ENCODE data around the gene LTBP4. TPM values are rescaled to one million over a fixed set of nuclear protein-coding genes. Genes with fewer than 3 reads are reported as not detected.
"Not testable (repeated sequence)": the region's sequence is repeated elsewhere in the genome, so short reads cannot be mapped to it uniquely, and the experiment has no call there.

Gene LTBP4
- total RNA-seq, 1 donor from 2014 or later, result 11.0 TPM

- no peak for DNase-seq (ENCODE audit: low read depth)
Measured at GRCh38 chr19:40611096-40611495, 9.9 kb downstream of the LTBP4 start.

GRCh38 chr19:40611900-40612698, 10.9 kb downstream of the LTBP4 start:
- no peak for DNase-seq (ENCODE audit: low read depth)

DNA sequence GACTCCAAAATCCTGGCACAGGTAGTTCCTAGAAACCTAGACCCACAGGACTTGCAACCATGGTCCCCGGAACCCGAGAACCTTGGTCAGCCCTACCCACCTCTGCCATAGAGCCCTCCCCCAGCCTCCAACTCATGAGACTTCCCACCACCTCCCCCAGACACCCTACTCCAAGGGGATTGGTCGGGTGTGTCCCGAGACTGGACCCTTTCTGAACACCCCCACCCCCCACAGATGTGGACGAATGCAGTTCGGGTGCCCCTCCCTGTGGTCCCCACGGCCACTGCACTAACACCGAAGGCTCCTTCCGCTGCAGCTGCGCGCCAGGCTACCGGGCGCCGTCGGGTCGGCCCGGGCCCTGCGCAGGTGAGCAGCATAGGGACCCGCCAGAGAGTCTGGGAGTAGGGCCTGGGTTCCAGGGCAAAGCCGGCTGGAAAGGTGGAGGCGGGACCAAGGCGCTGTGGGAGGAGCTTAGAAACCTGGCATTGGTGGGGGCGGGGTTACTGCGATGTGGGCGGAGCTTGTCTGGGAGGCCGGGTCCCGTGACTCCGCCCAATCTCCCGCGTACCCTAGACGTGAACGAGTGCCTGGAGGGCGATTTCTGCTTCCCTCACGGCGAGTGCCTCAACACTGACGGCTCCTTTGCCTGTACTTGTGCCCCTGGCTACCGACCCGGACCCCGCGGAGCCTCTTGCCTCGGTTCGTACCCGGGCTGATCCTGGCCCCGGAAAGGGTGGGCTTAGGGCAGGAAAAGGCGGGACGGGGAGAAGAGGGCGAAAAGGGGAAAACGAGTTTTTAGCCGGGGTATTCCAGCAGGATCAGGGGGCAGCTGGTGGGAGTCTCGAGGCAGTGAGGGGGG, 11.9 kb downstream of the LTBP4 start:
- no peak for DNase-seq (ENCODE audit: low read depth)

- no peak for DNase-seq (ENCODE audit: low read depth)
Measured at GRCh38 chr19:40613690-40614621, 12.8 kb downstream of the LTBP4 start.

DNA sequence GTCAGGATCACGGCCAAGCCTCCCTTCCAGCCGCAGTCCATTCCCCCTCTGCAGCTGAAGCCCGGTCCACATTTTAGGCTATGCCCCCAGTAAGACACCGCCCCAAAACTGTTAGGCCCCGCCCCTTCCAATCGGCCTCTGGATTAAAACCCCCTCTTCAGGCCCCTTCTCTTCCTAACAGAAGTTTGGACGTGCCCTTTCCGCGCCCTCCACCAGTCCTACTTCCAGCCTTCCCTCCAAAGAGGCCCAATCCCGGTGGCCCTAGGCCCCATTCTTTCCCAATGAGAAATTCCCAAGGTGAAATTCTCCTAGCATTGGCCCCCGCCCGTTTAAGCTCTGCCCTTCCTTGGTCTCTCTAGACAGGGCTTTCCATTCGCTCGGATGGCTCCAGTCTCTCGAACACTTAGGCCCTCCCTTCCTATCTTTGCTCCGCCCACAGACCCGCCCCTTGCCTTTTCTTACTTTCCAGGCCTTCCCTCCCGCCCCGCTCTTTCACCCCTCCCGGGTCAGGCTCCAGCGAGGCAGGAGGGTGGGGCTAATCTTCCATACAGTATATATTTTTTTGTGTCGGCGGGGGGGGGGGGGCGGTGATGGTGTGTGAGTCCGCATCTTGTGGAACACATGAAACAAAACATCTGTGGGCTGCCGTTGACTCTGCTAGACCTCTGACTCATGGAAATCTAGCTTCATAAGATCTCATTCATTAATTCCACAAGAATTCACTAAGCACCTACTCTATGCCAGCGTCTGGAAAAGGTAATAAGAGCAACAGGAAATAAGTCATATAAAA, 13.6 kb downstream of the LTBP4 start:
- no peak for DNase-seq (ENCODE audit: low read depth)

DNA sequence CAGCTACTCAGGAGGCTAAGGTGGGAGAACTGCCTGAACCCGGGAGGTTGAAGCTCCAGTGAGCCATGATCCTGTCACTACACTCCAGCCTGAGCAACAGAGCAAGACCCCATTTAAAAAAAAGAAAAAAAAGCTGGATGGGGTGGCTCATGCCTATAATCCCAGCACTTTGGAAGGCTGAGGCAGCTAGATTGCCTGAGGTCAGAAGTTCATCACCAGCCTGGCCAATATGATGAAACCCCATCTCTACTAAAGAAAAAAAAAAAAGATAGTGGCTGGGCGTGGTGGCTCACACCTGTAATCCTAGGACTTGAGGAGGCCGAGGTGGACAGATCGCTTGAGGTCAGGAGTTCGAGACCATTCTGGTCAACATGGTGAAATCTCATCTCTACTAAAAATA, 15.0 kb downstream of the LTBP4 start:
- no peak for DNase-seq (ENCODE audit: low read depth)

DNA sequence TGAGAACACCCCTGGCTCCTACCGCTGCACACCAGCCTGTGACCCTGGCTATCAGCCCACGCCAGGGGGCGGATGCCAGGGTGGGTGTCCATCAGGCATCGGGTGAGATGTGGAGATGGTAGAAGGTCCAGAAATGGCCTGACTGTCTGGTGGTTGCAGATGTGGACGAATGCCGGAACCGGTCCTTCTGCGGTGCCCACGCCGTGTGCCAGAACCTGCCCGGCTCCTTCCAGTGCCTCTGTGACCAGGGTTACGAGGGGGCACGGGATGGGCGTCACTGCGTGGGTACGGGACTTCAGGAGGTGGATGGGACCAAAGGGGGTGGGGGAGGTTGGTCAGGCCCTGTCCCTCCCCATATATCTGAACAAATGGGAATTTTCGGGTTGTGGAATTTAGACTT, 15.8 kb downstream of the LTBP4 start:
- DNase-seq (ENCODE audit: low read depth), result no peak

DNA sequence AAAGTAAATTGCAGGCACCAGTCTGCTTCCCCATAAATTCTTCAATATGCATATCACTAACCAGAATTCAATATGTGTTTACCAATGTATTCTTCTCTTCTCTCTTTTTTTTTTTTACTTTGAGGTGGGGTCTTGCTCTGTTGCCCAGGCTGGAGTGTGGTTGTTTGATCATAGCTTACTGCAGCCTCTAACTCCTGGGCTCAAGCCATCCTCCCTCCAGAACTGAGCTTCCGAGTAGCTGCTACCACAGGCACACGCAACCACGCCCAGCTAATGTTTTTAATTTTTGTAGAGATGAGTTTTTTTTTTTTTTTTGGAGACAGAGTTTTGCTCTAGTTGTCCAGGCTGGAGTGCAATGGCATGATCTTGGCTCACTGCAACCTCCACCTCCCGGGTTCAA, 16.8 kb downstream of the LTBP4 start:
- no peak for DNase-seq (ENCODE audit: low read depth)

GRCh38 chr19:40619333-40620160, 18.4 kb downstream of the LTBP4 start:
- DNase-seq (ENCODE audit: low read depth), result no peak

DNA sequence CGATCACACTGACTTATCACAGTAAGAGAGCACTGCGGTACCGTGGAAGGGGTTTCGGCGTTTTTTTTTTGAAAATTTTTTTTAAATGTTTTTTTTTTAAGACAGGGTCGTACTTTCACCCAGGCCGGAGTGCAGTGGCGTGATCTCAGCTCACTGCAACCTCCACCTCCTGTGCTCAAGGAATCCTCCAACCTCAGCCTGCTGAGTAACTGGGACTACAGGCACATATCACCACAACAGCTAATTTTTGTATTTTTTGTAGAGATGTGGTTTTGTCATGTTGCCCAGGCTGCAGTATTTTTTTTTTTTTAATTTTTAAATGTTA, 19.0 kb downstream of the LTBP4 start:
- DNase-seq (ENCODE audit: low read depth), result no peak

- no peak for DNase-seq (ENCODE audit: low read depth)
Measured at GRCh38 chr19:40621283-40621682, 20.1 kb downstream of the LTBP4 start.

GRCh38 chr19:40621966-40622772, 21.0 kb downstream of the LTBP4 start:
- no peak for DNase-seq (ENCODE audit: low read depth)

- no peak for DNase-seq (ENCODE audit: low read depth)
Measured at GRCh38 chr19:40622773-40623075, 21.6 kb downstream of the LTBP4 start.

DNA sequence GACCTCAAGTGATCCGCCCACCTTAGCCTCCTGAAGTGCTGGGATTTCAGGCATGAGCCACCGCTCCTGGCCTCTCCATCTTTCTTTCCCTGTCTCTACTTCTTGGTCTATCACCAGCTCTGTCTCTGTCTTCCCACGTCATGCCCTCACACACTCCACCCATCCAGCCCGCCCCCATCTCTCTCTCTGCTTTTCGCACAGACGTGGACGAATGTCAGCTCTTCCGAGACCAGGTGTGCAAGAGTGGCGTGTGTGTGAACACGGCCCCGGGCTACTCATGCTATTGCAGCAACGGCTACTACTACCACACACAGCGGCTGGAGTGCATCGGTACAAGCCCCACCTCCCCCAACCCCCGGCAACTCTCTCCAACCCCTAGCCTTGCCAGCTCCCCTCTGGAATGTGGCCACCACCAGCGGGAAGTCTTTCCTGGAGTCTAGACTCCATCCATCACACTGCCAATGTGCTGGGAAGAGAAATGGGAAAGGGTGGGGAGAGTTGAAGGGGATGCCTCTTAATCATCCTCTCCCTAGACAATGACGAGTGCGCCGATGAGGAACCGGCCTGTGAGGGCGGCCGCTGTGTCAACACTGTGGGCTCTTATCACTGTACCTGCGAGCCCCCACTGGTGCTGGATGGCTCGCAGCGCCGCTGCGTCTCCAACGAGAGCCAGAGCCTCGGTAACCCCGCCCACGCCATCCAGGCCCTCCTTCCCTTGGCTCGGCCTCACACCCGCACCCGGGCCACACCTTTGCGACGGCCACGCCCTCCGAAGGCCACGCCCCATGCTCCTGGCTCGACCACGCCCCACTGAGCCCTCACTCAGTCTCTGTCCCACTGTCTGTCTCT, 22.5 kb downstream of the LTBP4 start:
- DNase-seq (ENCODE audit: low read depth), result no peak

DNA sequence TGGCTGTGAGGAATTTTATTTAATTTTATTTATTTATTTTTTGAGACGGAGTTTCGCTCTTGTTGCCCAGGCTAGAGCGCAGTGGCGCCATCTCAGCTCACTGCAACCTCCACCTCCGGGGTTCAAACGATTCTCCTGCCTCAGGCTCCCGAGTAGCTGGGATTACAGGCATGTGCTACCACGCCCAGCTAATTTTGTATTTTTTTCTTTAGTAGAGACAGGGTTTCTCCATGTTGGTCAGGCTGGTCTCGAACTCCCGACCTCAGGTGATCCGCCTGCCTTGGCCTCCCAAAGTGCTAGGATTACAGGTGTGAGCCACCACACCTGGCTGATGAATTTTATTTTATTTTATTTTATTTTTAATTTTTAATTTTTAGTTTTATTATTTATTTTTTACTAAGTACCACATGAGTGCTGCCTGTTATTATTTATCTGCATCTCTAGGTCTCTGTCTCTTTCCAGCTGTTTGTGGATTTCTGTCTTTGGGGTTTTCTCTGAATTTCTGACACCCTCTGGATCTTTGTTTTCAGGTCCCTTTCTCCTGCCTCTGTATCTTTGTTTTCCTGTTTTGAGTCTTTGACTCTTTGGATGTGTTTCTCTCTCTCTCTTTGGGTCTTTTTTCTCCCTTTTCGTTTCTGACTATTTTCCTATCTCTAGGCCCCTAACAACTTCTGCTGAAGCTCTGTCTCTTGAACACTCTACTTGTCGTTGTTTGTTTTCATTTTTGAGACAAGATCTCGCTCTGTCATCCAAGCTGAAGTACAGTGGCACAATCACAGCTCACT, 23.4 kb downstream of the LTBP4 start:
- DNase-seq (ENCODE audit: low read depth), result not testable (repeated sequence)

GRCh38 chr19:40625406-40626120, 24.4 kb downstream of the LTBP4 start:
- DNase-seq (ENCODE audit: low read depth), result no peak

GRCh38 chr19:40626918-40627317, 25.7 kb downstream of the LTBP4 start:
- no peak for DNase-seq (ENCODE audit: low read depth)

Measured in myocyte (in vitro differentiated cells).